Lung microvascular endothelial cell (primary cell): ENCODE measurements around the gene CRB2. TPM values are rescaled to one million over a fixed set of nuclear protein-coding genes. Genes with fewer than 3 reads are reported as not detected.

ENCODE experiments used
- DNase-seq, 2 donors: peaks; one replicate each; pipeline versions ENCODE4 v3.0.0 to v3.0.0-alpha.2; 2010; ENCODE audit warnings: low read depth in 2 of 2
- total RNA-seq: library from RNA; depleted of rRNA; stranded (reverse); fragments of >200 nt; gene quantifications from 2 replicates; pipeline ENCODE4 v1.2.1, GENCODE V29; 2014

CRB2 gene
- not detected in 2 replicates for total RNA-seq

- DNase-seq = no peak
Measured at GRCh38 chr9:123355761-123356431, at the start of gene CRB2. TSS of gene CRB2 (plus strand) at chr9:123356197. CDS start at chr9:123356261, 64 bp downstream.

DNA sequence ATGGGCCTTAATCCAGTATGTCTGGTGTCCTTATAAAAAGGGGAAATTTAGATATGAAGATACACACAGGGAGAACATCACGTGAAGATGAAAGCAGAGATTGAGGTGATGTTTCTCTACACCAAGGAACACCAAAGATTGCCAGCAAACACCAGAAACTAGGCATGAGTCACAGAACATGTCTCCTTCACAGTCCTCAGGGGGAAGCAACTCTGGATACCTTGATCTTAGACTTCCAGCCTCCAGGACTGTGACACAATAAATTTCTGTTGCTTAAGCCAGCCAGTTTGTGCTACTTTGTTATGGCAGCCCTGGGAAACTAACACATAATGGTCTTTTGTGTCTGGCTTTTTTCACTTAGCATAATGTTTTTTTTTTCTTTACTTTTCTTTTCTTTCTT is 46.4 kb upstream of the CRB2 start:
- no peak for DNase-seq

- no peak for DNase-seq
Measured at GRCh38 chr9:123310551-123311249, 45.3 kb upstream of the CRB2 start.

DNA sequence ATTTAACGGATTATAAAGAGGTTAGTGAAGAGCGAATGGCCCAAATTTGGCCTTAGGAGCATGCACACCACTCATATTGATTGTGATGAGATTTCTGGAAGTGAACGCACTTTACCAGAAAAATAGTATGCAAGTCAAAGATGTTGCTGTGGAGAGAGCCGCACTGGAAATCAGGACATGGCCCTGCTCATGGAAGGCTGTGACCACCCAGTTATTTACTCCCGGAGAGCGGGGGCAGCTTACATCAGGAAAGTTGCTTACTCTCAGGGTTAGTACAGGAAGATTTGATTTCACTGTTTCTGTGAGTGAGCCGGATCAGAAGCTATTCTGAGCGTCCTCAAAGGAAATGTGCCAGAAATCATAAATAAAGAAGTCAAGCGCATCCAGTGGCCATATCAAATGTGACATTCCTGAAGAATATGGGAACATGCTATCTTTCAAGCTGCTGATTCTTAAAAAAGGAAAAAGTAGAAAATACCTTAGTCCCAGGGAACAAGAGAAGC is 44.7 kb upstream of the CRB2 start:
- no peak for DNase-seq

- DNase-seq = no peak
Measured at GRCh38 chr9:123312306-123312877, 43.6 kb upstream of the CRB2 start.

GRCh38 chr9:123314617-123315016 is 41.4 kb upstream of the CRB2 start:
- no peak for DNase-seq

DNA sequence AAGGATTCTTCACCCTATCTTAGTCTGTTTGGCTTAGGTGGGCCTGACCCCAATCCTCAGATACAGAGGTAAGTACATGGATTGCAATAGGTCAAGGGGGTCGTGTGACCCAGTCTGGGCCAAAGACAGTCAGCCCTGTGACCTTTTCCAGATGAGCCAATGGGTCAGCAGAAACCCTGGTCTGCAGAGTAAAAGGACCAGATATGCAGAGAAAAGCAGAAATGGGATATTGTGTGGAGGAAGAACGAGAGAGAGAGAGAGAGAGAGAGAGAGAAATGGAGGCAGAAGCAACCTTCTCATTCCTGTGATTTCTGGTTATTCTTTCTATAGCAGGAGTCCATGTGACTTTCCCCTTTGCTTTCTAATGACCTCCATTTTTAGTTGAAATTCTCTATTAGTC is 40.4 kb upstream of the CRB2 start:
- no peak for DNase-seq

DNA sequence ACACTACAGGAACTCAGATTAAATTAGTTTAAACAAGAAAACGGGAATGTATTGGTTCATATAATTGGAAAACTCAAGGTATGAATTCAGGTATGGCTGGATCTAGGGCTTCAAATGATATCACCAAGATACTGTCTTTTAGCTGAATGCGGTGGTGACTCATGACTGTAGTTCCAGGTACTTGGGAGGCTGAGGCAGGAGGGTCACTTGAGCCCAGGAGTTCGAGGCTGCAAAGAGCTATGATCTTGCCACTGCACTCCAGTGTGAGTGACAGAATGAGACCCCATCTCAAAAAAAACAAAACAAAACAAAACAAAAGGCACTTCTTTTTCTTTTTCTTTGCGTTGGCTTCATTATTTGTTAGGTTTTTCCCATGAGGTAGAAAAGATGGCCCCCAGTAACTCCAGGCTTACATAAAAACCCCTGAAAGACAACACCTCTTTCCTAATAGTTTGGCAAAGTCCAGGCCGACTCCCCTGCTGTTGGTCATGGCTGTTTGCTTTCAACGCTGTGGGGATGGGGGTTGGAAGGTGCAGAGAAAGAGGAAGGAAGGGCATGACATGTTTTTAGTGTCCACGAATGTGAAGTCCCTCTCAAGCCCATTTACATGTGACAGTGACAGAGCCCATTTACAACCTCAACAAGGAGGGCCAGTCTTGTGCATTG is 39.8 kb upstream of the CRB2 start:
- DNase-seq = peak in 1 of 2 donors; percentile 43

GRCh38 chr9:123318202-123318601 is 37.8 kb upstream of the CRB2 start:
- DNase-seq = no peak

- no peak for DNase-seq
Measured at GRCh38 chr9:123318961-123319421, 37.0 kb upstream of the CRB2 start.

DNA sequence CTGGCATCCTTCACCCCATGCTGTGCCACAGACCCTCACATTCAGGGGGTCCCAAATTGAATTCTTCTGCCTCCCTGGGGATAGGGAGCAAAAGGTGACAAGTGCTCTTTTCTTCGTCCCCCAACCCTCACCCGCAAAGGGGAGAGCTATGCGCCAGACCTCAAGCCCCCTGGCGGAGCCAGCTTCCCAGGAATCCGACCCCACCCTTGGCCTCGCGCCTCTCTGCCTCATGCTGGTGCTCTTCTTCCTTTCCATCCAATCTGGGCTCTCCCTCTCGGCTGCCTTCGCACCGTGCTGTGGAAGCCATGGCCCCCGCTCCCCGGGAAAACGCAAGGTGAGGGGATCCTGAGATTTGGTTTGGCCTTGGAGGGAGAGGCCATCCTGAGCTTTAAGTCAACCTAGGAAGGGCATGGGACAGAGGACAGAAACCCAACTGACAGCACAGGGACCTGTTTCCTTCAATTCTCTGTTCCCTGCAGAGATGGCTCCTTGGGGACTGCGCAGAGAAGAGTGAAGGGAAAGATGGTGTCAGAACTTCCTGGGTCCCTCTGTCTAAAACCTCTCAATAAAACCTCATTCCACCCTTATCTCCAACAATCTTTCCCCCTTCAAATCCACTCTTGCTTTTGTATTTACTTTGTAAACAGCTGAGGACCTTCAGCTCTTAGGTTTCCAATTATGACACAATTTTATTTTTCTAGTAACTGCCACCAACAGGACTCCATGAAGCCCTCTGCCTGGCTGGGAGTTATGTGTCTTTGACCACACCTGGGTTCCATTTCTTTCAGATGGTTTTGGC is 36.3 kb upstream of the CRB2 start:
- DNase-seq = no peak

GRCh38 chr9:123320814-123321213 is 35.2 kb upstream of the CRB2 start:
- no peak for DNase-seq

- no peak for DNase-seq
Measured at GRCh38 chr9:123321616-123322272, 34.3 kb upstream of the CRB2 start.

DNA sequence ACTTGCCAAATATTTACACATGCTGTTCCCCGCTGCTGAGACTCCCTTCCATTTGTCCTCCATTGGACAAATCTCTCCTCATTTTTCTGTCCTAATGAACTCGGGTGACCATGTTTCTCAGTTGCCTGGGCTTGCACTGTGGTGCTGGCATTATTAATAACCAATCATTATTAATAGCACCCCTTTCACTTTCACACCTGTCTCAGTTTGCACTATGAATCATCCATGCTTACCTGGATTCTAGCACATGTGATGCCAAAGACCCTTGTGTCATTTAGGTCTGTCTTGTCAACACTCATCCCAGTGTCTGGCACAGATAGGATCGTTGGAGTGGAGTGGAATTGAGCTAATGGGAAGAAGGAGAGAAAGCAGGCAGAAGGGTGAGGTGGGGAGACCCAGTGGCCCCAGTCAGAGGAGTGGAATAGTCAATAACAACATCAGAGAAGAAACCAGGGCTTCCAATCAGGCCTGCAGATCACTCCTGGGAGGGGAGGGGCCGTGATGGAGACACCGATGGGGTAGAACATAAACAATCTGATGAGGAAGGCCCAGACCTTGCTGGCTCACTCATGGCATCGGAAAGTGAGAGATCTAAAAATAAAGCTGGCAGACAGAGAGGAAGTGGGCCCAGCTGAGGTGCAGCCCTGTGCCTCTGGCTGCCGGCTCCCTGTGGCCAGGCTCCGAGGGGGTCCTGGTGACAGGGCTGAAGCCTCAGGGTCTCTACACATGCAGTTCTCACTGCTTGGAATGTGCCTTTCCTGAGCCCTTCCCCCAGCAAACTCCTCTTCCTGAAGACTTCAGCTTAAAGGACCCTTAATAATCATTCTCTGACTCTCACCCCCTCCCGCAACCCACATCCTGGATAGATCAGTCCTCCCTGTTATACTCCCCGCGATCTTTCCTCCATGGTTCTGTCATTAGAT is 33.5 kb upstream of the CRB2 start:
- DNase-seq = peak in 1 of 2 donors; percentile 17

GRCh38 chr9:123323196-123324013 is 32.6 kb upstream of the CRB2 start:
- no peak for DNase-seq

- DNase-seq = no peak
Measured at GRCh38 chr9:123324767-123325183, 31.2 kb upstream of the CRB2 start.

DNA sequence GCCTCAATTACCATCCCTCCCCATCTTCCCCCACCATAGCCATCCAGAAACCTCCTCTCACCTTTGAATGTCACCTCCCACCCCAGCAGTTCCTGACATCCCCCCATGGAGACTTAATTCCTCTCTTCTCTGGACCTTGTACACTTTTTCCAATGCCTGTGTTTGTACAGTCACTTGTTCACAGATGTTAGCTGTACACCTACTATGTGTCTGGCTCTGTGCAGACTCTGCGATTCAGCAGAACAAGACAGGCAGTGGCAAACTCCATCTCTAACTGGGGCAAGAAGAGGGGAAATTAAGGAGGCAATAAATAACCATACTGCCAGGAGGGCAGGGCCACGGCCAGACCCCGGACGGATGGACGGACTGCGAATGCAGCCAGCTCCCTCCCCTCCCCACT is 29.8 kb upstream of the CRB2 start:
- no peak for DNase-seq

DNA sequence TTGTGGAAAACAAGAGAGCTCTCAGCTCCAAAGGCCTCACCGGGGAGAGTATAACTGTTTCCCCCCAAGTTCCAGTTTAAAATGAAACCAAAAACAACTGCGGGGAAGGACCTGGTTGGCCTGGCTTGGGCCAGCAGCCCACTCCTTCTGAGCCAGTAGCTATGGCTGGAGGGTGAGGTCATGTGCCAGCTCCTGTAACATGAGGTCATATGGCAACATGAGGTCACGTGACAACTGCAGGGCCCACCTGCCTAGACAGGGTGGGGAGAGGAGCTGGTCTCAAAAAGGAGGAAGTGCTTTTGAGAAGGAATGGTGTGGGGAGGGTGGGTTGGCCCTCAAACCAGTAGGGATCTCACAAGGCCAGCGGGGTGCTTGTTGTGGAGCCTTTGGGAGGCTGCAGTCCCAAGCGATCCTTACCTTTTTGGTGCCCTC is 29.3 kb upstream of the CRB2 start:
- no peak for DNase-seq

DNA sequence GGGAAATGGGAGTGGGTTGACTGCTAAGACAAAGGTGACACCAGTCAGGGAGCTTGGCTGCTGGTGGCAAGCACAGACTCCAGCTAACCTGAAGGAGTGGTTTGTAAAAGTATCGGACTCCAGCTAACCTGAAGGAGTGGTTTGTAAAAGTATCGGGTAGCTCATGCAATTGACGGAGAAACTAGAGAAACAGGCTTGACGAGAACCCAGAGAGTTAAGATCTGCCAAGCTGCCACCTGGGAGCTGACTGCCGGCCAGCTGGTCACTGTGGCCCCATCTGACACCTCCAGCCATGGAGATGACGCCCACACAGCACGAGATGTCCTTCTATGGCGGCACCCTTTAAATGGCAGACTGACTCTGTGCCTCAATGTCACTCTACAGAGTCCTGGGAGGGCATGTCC is 28.3 kb upstream of the CRB2 start:
- no peak for DNase-seq
